HT-29 (cell line): ENCODE data around the gene APOLD1. TPM values are rescaled to one million over a fixed set of nuclear protein-coding genes. Genes with fewer than 3 reads are reported as not detected.
A peak's percentile ranks its signal among the peaks of the same experiment; 100 is the strongest.
"Not testable (repeated sequence)": the region's sequence is repeated elsewhere in the genome, so short reads cannot be mapped to it uniquely, and the experiment has no call there.

Experiments used
- DNase-seq: peaks from one replicate; pipeline ENCODE4 v3.0.0-alpha.2; 2015; ENCODE audit warnings: low spot score
- total RNA-seq: library from RNA; depleted of rRNA; stranded (reverse); fragments of >200 nt; shearing (Covaris generic); gene quantifications from 2 replicates; pipeline ENCODE4 v1.2.3, GENCODE V29; 2014

The APOLD1 gene
- total RNA-seq, 1 experiment from 2014 or later: 2.4 TPM

- DNase-seq: no peak
Observed at GRCh38 chr12:12786351-12786705, 869 bp downstream of the APOLD1 start.

GRCh38 chr12:12786706-12787601 is 1.5 kb downstream of the APOLD1 start:
- peak; percentile 85 for DNase-seq

GRCh38 chr12:12788131-12788530 is 2.7 kb downstream of the APOLD1 start:
- no peak for DNase-seq

- peak; percentile 98 for DNase-seq
Observed at GRCh38 chr12:12788675-12789368, 3.4 kb downstream of the APOLD1 start.

GRCh38 chr12:12790956-12791355 is 5.5 kb downstream of the APOLD1 start:
- no peak for DNase-seq

- DNase-seq: peak; percentile 30
Observed at GRCh38 chr12:12791756-12792369, 6.4 kb downstream of the APOLD1 start.

GRCh38 chr12:12792421-12792820 is 7.0 kb downstream of the APOLD1 start:
- no peak for DNase-seq

GRCh38 chr12:12794686-12795085 is 9.2 kb downstream of the APOLD1 start:
- no peak for DNase-seq

- DNase-seq: no peak
Observed at GRCh38 chr12:12796171-12796570, 10.7 kb downstream of the APOLD1 start.

- DNase-seq: no peak
Observed at GRCh38 chr12:12796928-12797793, 11.7 kb downstream of the APOLD1 start.

- DNase-seq: no peak
Observed at GRCh38 chr12:12797794-12798152, 12.3 kb downstream of the APOLD1 start.

GRCh38 chr12:12798480-12798879 is 13.0 kb downstream of the APOLD1 start:
- DNase-seq: no peak

- no peak for DNase-seq
Observed at GRCh38 chr12:12799163-12799920, 13.9 kb downstream of the APOLD1 start.

- DNase-seq: peak; percentile 22
Observed at GRCh38 chr12:12800406-12801180, 15.1 kb downstream of the APOLD1 start.

GRCh38 chr12:12801656-12802055 is 16.2 kb downstream of the APOLD1 start:
- DNase-seq: not testable (repeated sequence)

- DNase-seq: peak; percentile 93
Observed at GRCh38 chr12:12803186-12803585, 17.7 kb downstream of the APOLD1 start.

GRCh38 chr12:12804011-12804410 is 18.6 kb downstream of the APOLD1 start:
- DNase-seq: peak; percentile 72

- DNase-seq: peak; percentile 75
Observed at GRCh38 chr12:12804432-12804886, 19.0 kb downstream of the APOLD1 start.

GRCh38 chr12:12806784-12807516 is 21.5 kb downstream of the APOLD1 start:
- DNase-seq: no peak
